Kidney (tissue), 14 donors: ENCODE measurements around the gene KREMEN1. TPM values are rescaled to one million over a fixed set of nuclear protein-coding genes. Genes with fewer than 3 reads are reported as not detected.

Source experiments
- DNase-seq, 5 donors: peaks; one replicate each; pipeline ENCODE4 v3.0.0-alpha.2; 2013 to 2020
- FAIRE-seq: peaks from 2 replicates; lab custom pipeline; 2012; peaks lifted over from hg19 to GRCh38; lab: Jason Lieb, UNC
- H3K27ac ChIP-seq, 2 donors: one replicate each; pipeline ENCODE4 v1.7.0; 2013; ENCODE audit warnings: low read depth in 2 of 2, low read length in 2 of 2, inconsistent platforms in 1 of 2
- H3K27me3 ChIP-seq: one replicate; pipeline ENCODE4 v1.7.1; 2013; ENCODE audit warnings: low read length, inconsistent platforms; ENCODE audit not compliant: control insufficient read depth, insufficient read depth
- H3K36me3 ChIP-seq, 3 donors: one replicate each; pipeline versions ENCODE4 v1.7.0 to v1.7.1; 2013; ENCODE audit warnings: low read length in 3 of 3, control low read depth in 1 of 3, inconsistent platforms in 1 of 3; ENCODE audit not compliant: insufficient read depth in 3 of 3, control insufficient read depth in 2 of 3
- H3K4me1 ChIP-seq, 3 donors: one replicate each; pipeline versions ENCODE4 v1.7.0 to v1.7.1; 2013; ENCODE audit warnings: low read length in 3 of 3, inconsistent platforms in 1 of 3, low read depth in 1 of 3; ENCODE audit not compliant: control insufficient read depth in 2 of 3, insufficient read depth in 2 of 3
- H3K4me3 ChIP-seq, 3 donors: one replicate each; pipeline versions ENCODE4 v1.7.0 to v1.8.1; 2013; ENCODE audit warnings: low read length in 3 of 3, control low read depth in 1 of 3, inconsistent platforms in 1 of 3
- H3K9ac ChIP-seq, 3 donors: one replicate each; pipeline versions ENCODE4 v1.7.0 to v1.7.1; 2013; ENCODE audit warnings: low read length in 3 of 3, control low read depth in 1 of 3, inconsistent platforms in 1 of 3
- H3K9me3 ChIP-seq, 3 donors: one replicate each; pipeline versions ENCODE4 v1.7.0 to v1.7.1; 2013; ENCODE audit warnings: low read length in 3 of 3, control low read depth in 1 of 3, inconsistent platforms in 1 of 3; ENCODE audit not compliant: control insufficient read depth in 2 of 3, insufficient read depth in 1 of 3
- intact Hi-C: fragments of 100-400 bp; cut with DNase I; formaldehyde crosslinking; loops from one replicate; pipeline ENCODE4 v1.11.1; 2022
- polyA plus RNA-seq: library from polyadenylated mRNA; stranded (reverse); fragments of 350-450 nt; fragmentation: Illumina TruSeq; extraction: RNeasy Lipid Tissue Mini Kit (QIAGEN cat#74804); gene quantifications from one replicate; pipeline ENCODE4 v1.2.3, GENCODE V29; 2014; ENCODE audit warnings: low read depth, low replicate concordance; ENCODE audit not compliant: insufficient read depth
- total RNA-seq: library from RNA; stranded (reverse); fragmentation: NEBNext Ultra II Directional; extraction: Animal tissue kit (Norgen Biotek cat#: 25700); gene quantifications from one replicate; pipeline ENCODE4 v1.2.1, GENCODE V29; 2021
- TF ChIP-seq, protein P1 (sequence below): IDR thresholded peaks from 3 replicates; pipeline ENCODE4 v1.5.1; 2012; ENCODE audit warnings: mild to moderate bottlenecking, moderate library complexity, borderline replicate concordance; ENCODE audit not compliant: insufficient read depth; ENCODE audit errors: extremely low read depth
- donor health status: control.
- donor health status: control.
- donor health status: control.
- donor health status: control.
- donor health status: control.
- donor health status: DM: yes; HTN: yes; CAD: no.
- donor health status: Normal renal cell carcinoma (clear cell type).

KREMEN1 gene
- total and polyA plus RNA-seq, 2 donors from 2014 or later = 9.3 to 16.2 TPM

DNA sequence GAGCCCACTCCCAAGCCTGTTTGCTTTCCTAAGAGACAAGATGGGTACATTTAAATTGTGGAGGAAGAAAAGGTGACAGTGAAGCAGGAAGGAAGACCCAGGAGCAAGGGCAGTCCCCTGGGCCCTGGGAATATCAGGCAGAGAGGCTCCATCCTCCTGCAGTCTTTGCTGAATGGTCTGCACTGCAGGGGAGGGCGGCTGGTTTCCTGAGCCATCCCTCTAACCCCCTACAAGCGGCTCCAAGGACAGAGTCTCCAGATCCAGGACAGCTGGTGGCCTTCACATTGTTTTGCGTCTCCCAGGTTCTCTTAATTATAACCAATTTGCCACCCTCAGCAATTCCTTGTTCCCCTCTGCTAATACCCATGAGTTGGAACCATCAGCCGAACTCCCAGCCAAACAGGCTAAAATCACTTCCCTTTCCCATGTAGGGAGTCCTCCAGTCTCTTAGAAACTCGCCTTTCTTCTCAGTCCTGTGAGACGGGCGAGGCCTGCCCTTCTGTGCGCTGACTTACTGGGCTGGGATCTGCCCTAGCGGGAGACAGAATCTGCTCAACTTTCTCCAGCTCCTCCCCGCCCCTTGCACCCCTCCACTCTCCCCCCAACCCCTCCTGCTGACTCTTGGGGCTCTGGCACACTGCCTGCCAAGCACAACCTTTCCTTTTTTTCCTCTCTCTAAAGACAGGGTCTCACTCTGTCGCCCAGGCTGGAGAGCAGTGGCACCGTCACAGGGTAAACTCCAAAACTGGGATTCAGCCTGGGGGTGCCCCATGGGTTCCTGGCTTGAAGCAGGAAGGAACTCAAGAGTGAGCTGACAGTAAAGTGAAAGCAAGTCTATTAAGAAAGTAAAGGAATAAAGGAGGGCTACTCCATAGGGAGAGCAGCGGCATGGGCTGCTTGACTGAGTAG lies 79.5 kb downstream of the KREMEN1 start:
- Histone ChIP-seq H3K9ac (no peak overlapping the region), H3K27me3 (no peaks in the 10 kb centered on the region), H3K4me3 (no peak overlapping the region), H3K36me3 (peaks cover 0 to 2% (median 0%) of the 10 kb centered on the region in 3 donors), H3K27ac (peak overlapping the region; percentile 63 to 65), H3K9me3 (no peaks in the 10 kb centered on the region), H3K4me1 (peaks cover 5 to 6% (median 5%) of the 10 kb centered on the region in 3 donors)
- intact Hi-C loops = no loop called here
- peak in 4 of 5 donors; percentile 23 to 75 (median 46) for DNase-seq
- no peak for FAIRE-seq
- TF ChIP-seq, protein P1, sequence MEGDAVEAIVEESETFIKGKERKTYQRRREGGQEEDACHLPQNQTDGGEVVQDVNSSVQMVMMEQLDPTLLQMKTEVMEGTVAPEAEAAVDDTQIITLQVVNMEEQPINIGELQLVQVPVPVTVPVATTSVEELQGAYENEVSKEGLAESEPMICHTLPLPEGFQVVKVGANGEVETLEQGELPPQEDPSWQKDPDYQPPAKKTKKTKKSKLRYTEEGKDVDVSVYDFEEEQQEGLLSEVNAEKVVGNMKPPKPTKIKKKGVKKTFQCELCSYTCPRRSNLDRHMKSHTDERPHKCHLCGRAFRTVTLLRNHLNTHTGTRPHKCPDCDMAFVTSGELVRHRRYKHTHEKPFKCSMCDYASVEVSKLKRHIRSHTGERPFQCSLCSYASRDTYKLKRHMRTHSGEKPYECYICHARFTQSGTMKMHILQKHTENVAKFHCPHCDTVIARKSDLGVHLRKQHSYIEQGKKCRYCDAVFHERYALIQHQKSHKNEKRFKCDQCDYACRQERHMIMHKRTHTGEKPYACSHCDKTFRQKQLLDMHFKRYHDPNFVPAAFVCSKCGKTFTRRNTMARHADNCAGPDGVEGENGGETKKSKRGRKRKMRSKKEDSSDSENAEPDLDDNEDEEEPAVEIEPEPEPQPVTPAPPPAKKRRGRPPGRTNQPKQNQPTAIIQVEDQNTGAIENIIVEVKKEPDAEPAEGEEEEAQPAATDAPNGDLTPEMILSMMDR = no peak

DNA sequence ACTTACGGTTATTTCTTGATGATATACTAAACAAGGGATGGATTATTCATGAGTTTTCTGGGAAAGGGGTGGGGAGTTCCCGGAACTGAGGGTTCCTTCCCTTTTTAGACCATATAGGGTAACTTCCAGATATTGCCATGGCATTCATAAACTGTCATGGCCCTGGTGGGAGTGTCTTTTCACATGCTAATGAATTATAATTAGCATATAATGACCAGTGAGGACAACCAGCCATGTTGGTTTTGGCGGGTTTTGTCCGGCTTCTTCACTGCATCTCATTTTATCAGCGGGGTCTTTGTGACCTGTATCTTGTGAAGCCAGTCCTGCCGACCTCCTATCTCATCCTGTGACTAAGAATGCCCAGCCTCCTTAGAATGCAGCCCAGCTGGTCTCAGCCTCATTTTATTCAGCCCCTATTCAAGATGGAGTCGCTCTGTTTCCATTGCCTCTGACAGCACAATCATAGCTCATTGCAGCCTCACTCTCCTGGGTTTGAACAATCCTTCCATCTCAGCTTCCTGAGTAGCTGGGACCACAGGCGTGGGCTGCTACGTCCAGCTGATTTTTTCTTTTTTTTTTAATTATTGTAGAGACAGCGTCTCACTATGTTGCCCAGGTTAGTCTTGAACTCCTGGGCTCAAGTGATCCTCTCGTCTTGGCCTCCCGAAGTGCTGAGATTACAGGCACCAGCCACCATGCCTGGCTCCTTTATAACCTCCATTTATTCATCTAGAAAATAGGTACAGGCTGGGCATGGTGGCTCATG lies 80.3 kb downstream of the KREMEN1 start:
- Histone ChIP-seq H3K36me3 (peaks cover 0 to under 1% (median 0%) of the 10 kb centered on the region in 3 donors), H3K4me1 (peaks cover 5 to 6% (median 5%) of the 10 kb centered on the region in 3 donors), H3K27ac (peak overlapping the region in 1 of 2 donors; percentile 65), H3K9ac (no peak overlapping the region), H3K9me3 (no peaks in the 10 kb centered on the region), H3K27me3 (no peaks in the 10 kb centered on the region), H3K4me3 (no peak overlapping the region)
- peak in 4 of 5 donors; percentile 22 to 71 (median 26) for DNase-seq
- FAIRE-seq = no peak
- TF ChIP-seq, protein P1 = no peak
- intact Hi-C loops = no loop called here

DNA sequence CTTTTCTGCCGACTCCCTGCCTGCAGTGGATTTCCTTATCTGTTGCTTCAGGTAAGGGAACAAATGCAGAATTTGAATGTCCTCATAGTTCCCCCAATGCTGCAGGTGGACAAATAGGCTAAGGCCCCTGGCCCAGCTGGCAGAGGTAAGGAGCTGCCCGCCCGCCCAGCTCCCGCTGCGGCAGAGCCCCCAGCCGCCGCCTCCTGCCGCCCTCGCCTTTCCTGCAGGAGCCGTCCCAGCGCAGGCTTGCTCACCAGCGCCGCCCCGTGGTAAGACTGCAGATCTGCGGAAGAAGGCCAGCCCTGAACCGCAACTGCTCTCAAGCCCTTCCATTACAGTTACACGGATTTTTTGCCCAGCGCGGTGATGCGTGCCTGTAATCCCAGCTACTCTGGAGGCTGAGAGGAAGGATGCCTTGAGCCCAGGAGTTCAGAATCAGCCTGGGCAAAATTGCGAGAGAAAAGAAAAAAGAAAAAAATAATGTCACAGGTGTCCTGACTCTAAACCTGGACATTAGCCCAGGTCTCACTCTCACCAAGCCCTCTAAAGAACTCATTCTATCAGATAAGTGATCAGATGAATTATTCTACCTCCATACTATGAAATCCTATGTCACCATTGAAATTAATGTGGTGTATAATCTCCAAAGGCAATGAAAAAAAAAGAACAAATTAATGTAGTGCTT lies 81.7 kb downstream of the KREMEN1 start:
- Histone ChIP-seq H3K9me3 (no peaks in the 10 kb centered on the region), H3K36me3 (no peaks in the 10 kb centered on the region), H3K4me1 (peaks cover 5 to 6% (median 5%) of the 10 kb centered on the region in 3 donors), H3K27ac (no peak overlapping the region), H3K4me3 (peak overlapping the region in 1 of 3 donors; percentile 47), H3K27me3 (no peaks in the 10 kb centered on the region), H3K9ac (no peak overlapping the region)
- intact Hi-C loops = no loop called here
- FAIRE-seq (no peak), DNase-seq (peak; percentile 88 to 92 (median 90))
- TF ChIP-seq, protein P1 = peak; percentile 97
